K562 (cell line): ENCODE measurements around the gene GPER1. TPM values are rescaled to one million over a fixed set of nuclear protein-coding genes. Genes with fewer than 3 reads are reported as not detected.

Experiments used
- CBFA2T3 ChIP-seq: fragments of 450-650 bp; IDR thresholded peaks from 2 replicates; pipeline ENCODE4 v1.6.1; 2017
- CCAR2 ChIP-seq: fragments of 200-400 bp; formaldehyde crosslinking; IDR thresholded peaks from 2 replicates; pipeline ENCODE4 v1.6.1; 2017; ENCODE audit warnings: mild to moderate bottlenecking, low read depth, low read length
- CTBP1 ChIP-seq: fragments of 450-650 bp; IDR thresholded peaks from 2 replicates; pipeline ENCODE4 v1.6.1; 2016; ENCODE audit warnings: borderline replicate concordance
- ESRRA ChIP-seq: fragments of 450-650 bp; IDR thresholded peaks from 2 replicates; pipeline ENCODE4 v1.6.1; 2014; ENCODE audit warnings: low read depth, mild to moderate bottlenecking, moderate library complexity, borderline replicate concordance
- GTF2E2 ChIP-seq: fragments of 200-800 bp; sonication (Bioruptor generic); IDR thresholded peaks from 2 replicates; pipeline ENCODE4 v1.6.1; 2016; ENCODE audit warnings: missing genetic modification characterization, missing compliant biosample characterization
- HCFC1 ChIP-seq: IDR thresholded peaks from 2 replicates; pipeline ENCODE4 v1.6.1; 2012; ENCODE audit warnings: low read depth, low read length, improper control_type of control experiment
- KLF1 ChIP-seq: fragments of 450-650 bp; IDR thresholded peaks from 2 replicates; pipeline ENCODE4 v1.6.1; 2016; ENCODE audit warnings: missing genetic modification characterization, missing compliant biosample characterization
- LARP7 ChIP-seq: fragments of 450-650 bp; IDR thresholded peaks from 2 replicates; pipeline ENCODE4 v1.6.1; 2016
- NFIX ChIP-seq: fragments of 250-450 bp; sonication (Bioruptor Pico); IDR thresholded peaks from 2 replicates; pipeline ENCODE4 v1.4.0; 2020; ENCODE audit warnings: low read depth, mild to moderate bottlenecking, moderate library complexity
- RAD51 ChIP-seq: fragments of 450-650 bp; IDR thresholded peaks from 2 replicates; pipeline ENCODE4 v1.7.1; 2016; ENCODE audit warnings: low read depth, mild to moderate bottlenecking, borderline replicate concordance
- SNRNP70 ChIP-seq: fragments of 200-400 bp; formaldehyde crosslinking; optimal IDR thresholded peaks from 2 replicates; pipeline ENCODE3; 2017; ENCODE audit warnings: low read depth, low read length
- SRSF9 ChIP-seq: fragments of 200-400 bp; formaldehyde crosslinking; IDR thresholded peaks from 2 replicates; pipeline ENCODE4 v1.6.1; 2017; ENCODE audit warnings: low read depth, low read length, borderline replicate concordance
- TFE3 ChIP-seq: fragments of 450-650 bp; formaldehyde crosslinking; IDR thresholded peaks from 2 replicates; pipeline ENCODE4 v1.4.0; 2020; ENCODE audit warnings: mild to moderate bottlenecking, mixed read lengths
- ZBTB11 ChIP-seq, 3 experiments: fragments of 200-800 bp in 1 of 3; fragments of 250-450 bp in 1 of 3; fragments of 450-650 bp in 1 of 3; sonication (Bioruptor Pico) in 1 of 3; sonication (Bioruptor generic) in 1 of 3; formaldehyde crosslinking in 1 of 3; IDR thresholded peaks; 2 replicates each; pipeline versions ENCODE4 v1.6.1 to v1.8.0; 2016 to 2022; ENCODE audit warnings: mild to moderate bottlenecking in 2 of 3, missing genetic modification characterization in 2 of 3, missing compliant biosample characterization in 1 of 3, moderate library complexity in 1 of 3
- ZC3H4 ChIP-seq: sonication (generic); formaldehyde crosslinking; IDR thresholded peaks from 2 replicates; pipeline ENCODE4 v1.9.0; 2021; ENCODE audit warnings: missing genetic modification reagents, borderline replicate concordance
- ZNF23 ChIP-seq: fragments of 250-450 bp; sonication (Bioruptor Pico); IDR thresholded peaks from 2 replicates; pipeline ENCODE4 v1.4.0; 2020; ENCODE audit warnings: mild to moderate bottlenecking
- polyA plus RNA-seq, 8 experiments: library from polyadenylated mRNA; depleted of rRNA in 4 of 8; stranded (reverse) in 5 of 8; unstranded in 3 of 8; fragments of >200 nt; fragmentation: Nextera tagmentation in 2 of 8; fragmentation: Illumina TruSeq in 1 of 8; extraction: Ambion mirVana in 2 of 8; extraction: Trizol in 1 of 8; gene quantifications; 2 replicates each; pipeline versions ENCODE4 v1.2.1 to v1.2.3, GENCODE V29; 2011 to 2014; ENCODE audit warnings: inconsistent platforms in 1 of 8, missing spikeins in 1 of 8
- total RNA-seq, 7 experiments: library from RNA; depleted of rRNA in 6 of 7; stranded (reverse); fragments of >200 nt in 6 of 7; fragmentation: Illumina TruSeq in 2 of 7; extraction: Trizol in 2 of 7; gene quantifications; 2 replicates each; pipeline versions ENCODE4 v1.2.1 to v1.2.3, GENCODE V29; 2011 to 2021; ENCODE audit warnings: low replicate concordance in 1 of 7
- TF ChIP-seq, protein P1 (sequence below), 2 experiments: IDR thresholded peaks; 2 replicates each; pipeline ENCODE4 v1.6.1; 2011; ENCODE audit warnings: borderline replicate concordance in 1 of 2, control low read depth in 1 of 2, low read depth in 1 of 2, low read length in 1 of 2, mild to moderate bottlenecking in 1 of 2, mixed read lengths in 1 of 2, moderate library complexity in 1 of 2; ENCODE audit not compliant: insufficient read depth in 1 of 2, insufficient read length in 1 of 2, poor library complexity in 1 of 2, severe bottlenecking in 1 of 2; ENCODE audit errors: extremely low read depth in 1 of 2
- TF ChIP-seq, protein P2 (sequence below), 2 experiments: IDR thresholded peaks; 2 replicates each; pipeline ENCODE4 v1.6.1; 2012; ENCODE audit warnings: improper control_type of control experiment in 2 of 2, low read depth in 2 of 2, low read length in 2 of 2, borderline replicate concordance in 1 of 2

Gene GPER1
- total and polyA plus RNA-seq, 9 of the 15 experiments (the other 6 are each of a cell fraction or from before 2014, with no cell fraction given): 0.04 to 0.09 (median 0.08) TPM; not detected in 6

- no peak for TF ChIP-seq ZBTB11 (CRISPR knock-in tag; IDR thresholded peaks at IDR 0.05)
- TF ChIP-seq ZNF23 (CRISPR knock-in tag): no peak
- no peak for TF ChIP-seq GTF2E2
- TF ChIP-seq CTBP1: no peak
- no peak for TF ChIP-seq CBFA2T3
- no peak for TF ChIP-seq TFE3
- TF ChIP-seq NFIX (CRISPR knock-in tag): no peak
- TF ChIP-seq, protein P1, sequence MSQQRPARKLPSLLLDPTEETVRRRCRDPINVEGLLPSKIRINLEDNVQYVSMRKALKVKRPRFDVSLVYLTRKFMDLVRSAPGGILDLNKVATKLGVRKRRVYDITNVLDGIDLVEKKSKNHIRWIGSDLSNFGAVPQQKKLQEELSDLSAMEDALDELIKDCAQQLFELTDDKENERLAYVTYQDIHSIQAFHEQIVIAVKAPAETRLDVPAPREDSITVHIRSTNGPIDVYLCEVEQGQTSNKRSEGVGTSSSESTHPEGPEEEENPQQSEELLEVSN (IDR thresholded peaks at IDR 0.05; ENCODE audit: borderline replicate concordance in 1 of 2, extremely low read depth in 1 of 2, insufficient read depth in 1 of 2, insufficient read length in 1 of 2, low read depth in 1 of 2, low read length in 1 of 2, poor library complexity in 1 of 2, severe bottlenecking in 1 of 2): peak in 1 of 2 experiments; percentile 34
- no peak for TF ChIP-seq ZC3H4
- no peak for TF ChIP-seq HCFC1
- TF ChIP-seq RAD51: no peak
- no peak for TF ChIP-seq ESRRA
- no peak for TF ChIP-seq KLF1 (tag)
- no peak for TF ChIP-seq SNRNP70
- TF ChIP-seq CCAR2: no peak
- TF ChIP-seq LARP7: no peak
- no peak for TF ChIP-seq SRSF9
- TF ChIP-seq, protein P2, sequence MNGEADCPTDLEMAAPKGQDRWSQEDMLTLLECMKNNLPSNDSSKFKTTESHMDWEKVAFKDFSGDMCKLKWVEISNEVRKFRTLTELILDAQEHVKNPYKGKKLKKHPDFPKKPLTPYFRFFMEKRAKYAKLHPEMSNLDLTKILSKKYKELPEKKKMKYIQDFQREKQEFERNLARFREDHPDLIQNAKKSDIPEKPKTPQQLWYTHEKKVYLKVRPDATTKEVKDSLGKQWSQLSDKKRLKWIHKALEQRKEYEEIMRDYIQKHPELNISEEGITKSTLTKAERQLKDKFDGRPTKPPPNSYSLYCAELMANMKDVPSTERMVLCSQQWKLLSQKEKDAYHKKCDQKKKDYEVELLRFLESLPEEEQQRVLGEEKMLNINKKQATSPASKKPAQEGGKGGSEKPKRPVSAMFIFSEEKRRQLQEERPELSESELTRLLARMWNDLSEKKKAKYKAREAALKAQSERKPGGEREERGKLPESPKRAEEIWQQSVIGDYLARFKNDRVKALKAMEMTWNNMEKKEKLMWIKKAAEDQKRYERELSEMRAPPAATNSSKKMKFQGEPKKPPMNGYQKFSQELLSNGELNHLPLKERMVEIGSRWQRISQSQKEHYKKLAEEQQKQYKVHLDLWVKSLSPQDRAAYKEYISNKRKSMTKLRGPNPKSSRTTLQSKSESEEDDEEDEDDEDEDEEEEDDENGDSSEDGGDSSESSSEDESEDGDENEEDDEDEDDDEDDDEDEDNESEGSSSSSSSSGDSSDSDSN (IDR thresholded peaks at IDR 0.05; ENCODE audit: borderline replicate concordance in 1 of 2, low read depth in 2 of 2, low read length in 2 of 2): peak; percentile 40 to 60; a peak in 1 of 4 replicates
These were observed 49.7 kb downstream of the GPER1 start (continued) for GRCh38 chr7:1137517-1138167.
